Cardiac septum (tissue), 1 donor: ENCODE measurements around the gene TRIAP1. TPM values are rescaled to one million over a fixed set of nuclear protein-coding genes. Genes with fewer than 3 reads are reported as not detected.
"Not testable (repeated sequence)": the region's sequence is repeated elsewhere in the genome, so short reads cannot be mapped to it uniquely, and the experiment has no call there.

Experiments
- DNase-seq: peaks from one replicate; pipeline ENCODE4 v3.0.0-alpha.2; 2020; ENCODE audit warnings: low spot score
- intact Hi-C: fragments of 100-400 bp; cut with DNase I; formaldehyde crosslinking; loops from one replicate; pipeline ENCODE4 v1.14.0; 2022
- total RNA-seq: library from RNA; stranded (reverse); fragmentation: NEBNext Ultra II Directional; extraction: Animal tissue kit (Norgen Biotek cat#: 25700); gene quantifications from one replicate; pipeline ENCODE4 v1.2.1, GENCODE V29; 2021
- donor health status: DM: no; HTN: no; CAD: no.

Gene TRIAP1
- total RNA-seq, 1 donor from 2014 or later, result 11.9 TPM

DNA sequence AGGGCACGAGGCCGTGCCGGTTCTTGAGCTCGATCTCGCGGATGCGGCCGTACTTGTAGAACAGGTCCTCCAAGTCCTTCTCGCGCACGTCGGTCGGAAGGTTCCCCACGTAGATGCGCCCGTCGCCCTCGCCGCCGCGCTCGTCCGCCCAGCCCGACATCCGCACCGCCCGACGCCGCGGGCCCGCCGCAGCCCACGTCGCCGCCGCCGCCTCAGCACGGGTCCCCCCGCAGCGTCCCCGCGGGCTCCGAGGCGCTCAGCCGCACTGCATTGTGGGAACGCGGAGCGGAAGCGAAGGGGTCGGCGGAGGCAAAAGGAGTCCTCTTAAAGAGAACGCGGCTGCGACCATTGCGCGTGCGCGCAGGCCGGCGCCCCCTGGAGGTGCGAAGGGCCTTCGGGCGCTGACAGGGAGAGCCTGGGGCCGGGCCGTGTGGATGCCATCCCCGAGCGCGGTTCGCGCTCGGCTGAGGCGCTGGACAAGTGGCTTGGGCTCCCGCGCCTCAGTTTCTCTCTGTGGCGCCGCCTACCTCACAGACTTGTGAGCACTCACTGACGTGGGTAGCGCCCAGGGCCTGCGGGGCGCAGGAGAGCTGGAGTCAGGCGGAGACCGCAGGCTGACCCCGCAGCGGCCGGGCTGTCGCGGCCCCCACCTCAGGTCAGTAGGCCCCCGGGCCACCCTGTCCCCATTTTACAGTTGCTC is 23.4 kb upstream of the TRIAP1 start, which contains the start of gene SRSF9:
SRSF9 (minus strand) TSS at position 299 of the 700 bp plus-strand sequence; CDS start at position 160, 139 bp downstream.
- intact Hi-C loops, result loop anchor here (1.0 kb wide), 1 partner anchor 27 kb away; the partner anchor contains the start of gene DYNLL1
- peak; percentile 98 for DNase-seq

DNA sequence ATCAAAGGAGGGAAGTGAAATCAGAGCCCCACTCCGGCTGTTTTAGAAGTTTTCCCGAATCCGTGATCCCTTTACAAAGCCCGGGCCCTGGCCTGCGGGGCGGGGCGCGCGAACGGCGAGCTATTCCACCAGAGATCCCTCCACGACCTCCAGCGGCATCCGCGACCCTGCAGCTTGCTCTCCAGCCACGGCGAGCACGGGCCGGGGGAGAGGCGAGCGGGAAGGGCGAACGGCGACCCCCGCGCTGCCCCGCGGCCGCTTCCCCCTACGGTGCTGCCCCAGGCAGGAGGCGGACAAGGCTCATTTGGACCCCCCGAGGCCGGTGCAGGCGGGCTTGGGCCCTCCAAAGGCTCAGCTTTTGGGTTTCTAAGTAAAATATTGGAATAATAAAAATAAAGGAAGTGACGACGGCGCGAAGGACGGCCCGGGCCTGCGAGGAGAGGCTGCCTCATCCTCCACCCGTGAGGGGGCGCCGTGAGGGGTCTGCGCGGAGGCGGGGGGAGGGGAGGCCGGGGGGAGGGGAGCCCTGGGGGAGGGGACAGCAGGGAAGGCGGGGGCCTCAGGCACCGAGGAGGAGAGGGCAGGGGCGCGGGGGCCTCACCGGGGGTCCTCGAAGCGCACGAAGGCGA is 22.8 kb upstream of the TRIAP1 start:
- no peak for DNase-seq
- intact Hi-C loops, result loop anchor here (1.0 kb wide), 1 partner anchor 27 kb away; the partner anchor contains the start of gene DYNLL1

DNA sequence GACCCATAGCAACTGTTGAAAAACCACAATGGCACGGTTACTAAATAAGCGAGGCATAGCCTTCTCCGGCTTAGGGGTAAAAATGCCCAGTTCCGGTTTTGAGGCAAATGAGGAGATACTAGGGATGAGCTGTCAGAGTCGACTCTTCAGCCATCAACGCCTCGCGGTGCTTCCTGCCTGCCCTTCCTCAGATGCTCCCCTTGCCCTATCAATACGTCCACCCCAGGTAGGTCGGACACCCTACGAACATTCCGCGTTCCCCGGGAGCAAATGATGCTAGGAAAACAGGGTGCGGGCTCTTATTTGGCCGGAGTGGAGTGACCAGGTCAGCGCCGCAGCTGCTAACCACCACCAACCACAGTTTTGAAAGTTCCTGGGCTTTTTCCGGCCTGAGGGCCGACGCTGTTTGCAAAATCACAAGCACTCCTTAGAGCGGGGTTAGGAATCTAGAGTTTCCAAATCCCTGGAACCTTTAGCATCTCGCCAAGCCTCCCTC is 22.2 kb upstream of the TRIAP1 start:
- no peak for DNase-seq
- intact Hi-C loops, result no loop called here

DNA sequence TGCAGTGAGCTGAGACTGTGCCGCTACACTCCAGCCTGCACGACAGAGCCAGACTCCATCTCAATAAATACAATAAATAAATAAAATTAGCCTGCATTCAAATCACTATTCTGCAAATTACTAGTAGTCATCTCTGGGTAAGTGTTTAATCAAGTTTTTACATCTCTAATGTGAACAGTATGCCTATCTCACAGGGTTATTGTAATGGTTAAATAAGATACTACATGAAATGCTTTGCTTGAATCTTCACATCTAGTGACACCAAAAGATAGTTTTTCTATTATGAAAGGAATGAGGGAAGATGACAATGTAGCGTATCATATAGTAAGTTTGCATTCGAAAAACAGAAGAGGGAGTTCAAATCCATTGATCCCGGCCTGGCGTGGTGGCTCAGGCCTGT is 21.3 kb upstream of the TRIAP1 start:
- intact Hi-C loops, result no loop called here
- no peak for DNase-seq

DNA sequence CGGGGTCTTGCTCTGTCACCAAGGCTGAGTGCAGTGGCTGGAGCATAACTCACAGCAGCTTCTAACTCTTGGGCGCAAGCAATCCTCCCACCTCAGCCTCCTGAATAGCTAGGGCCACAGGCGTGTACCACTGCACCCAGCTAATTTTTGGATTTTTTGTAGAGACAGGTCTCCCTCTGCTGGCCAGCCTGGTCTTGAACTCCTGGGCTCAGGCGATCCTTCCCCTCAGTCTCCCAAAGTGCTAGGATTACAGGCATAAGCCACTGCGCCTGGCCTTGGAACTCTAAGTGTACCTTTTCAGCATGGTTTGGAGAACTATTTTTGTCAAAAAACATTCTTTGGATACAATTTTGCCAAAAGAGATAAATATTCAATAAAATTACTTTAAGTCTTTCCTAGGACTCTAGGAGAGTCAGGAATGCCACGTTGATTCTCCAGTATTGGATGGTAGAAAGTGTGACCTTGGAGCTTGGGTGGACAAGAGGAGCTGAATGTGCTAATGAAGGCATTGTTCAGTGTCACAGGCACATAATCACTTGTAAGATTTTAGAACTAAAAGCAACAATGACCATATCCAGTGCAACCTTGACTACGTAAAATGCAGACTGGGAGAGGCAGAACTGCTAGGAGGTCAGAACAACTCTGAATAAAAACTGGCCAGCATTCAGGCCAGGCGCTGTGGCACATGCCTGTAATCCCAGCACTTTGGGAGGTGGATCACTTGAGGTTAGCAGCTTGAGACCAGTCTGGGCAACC is 20.6 kb upstream of the TRIAP1 start:
- no peak for DNase-seq
- intact Hi-C loops, result no loop called here

DNA sequence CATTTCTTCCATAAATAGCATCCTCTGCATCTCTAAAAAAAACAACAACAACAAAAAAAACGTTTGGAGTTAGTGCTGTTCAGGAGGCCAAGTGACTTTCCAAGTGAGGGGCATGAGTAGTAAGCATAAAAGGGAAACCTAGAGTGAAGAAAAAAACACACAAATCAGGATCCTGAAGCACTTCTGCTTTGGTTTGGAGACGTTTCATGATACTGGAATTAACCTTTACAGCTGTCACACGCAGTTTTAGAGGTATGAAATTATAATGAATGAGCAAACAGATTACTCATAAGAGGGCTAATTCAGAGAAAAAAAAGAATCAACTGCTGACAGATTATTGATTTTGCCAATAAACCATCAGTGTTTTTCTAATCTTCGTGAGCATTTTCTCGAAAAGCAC is 19.6 kb upstream of the TRIAP1 start:
- intact Hi-C loops, result no loop called here
- no peak for DNase-seq

DNA sequence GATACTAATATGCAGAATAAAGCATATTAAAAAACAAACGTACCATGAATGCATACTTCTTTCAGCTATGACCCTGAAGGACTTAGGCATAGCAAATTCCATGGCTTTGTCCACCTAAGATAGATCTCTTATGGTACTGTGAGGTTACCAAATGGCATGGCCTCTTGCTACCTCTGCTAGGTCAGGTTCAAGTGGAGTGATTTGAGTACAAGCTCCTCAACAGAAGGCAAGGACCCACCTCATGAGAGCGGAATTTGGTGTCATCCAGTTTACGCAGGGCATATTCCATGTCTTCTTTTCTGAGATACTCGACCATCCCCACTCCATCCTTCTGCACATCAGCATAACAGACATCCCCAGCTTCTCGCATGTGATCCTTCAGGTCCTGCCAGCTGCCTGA is 17.5 kb upstream of the TRIAP1 start:
- no peak for DNase-seq
- intact Hi-C loops, result no loop called here

DNA sequence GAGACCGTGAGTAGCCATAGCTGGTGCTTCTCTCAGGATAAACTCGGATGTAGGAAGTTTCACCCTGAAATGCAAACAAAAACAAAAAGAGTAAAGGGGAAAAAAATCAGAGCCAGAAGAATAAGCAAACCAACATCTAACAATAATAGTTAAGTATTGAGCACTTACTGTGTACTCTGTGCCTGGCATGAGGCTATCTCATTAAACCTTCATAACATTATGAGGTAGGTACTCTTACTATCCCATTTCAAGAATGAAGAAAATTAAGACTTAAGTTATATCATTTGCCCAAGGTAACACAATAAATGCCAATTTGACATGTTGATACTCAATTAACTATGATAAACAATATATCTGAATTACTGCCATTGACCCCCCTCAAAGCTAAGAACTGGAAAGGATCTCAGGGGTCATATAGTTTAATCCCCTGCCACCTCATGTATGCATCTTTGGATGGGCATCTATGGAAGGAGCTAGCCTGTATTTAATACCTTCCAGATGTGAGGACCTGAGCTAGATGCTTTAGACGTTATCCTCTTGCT is 16.0 kb upstream of the TRIAP1 start:
- no peak for DNase-seq
- intact Hi-C loops, result no loop called here

DNA sequence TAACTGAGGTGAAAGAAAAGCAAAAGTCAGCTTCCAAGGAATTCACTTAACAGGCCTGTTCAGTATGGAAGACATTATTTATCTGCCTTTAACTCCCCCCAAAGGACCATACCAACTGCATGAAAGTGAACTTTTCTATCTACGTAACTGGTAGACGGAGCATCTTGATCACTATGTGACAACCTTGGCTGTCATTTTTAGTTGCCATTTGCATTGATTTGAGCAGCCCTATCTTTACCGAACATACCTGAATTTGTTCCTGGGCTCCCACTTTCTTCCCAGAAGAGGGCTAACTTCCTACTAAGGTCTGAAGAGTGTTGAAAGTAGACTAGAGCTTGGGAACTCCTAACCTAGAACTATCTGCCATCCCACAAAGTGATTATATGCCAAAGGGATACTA is 14.0 kb upstream of the TRIAP1 start:
- DNase-seq, result no peak
- intact Hi-C loops, result no loop called here

DNA sequence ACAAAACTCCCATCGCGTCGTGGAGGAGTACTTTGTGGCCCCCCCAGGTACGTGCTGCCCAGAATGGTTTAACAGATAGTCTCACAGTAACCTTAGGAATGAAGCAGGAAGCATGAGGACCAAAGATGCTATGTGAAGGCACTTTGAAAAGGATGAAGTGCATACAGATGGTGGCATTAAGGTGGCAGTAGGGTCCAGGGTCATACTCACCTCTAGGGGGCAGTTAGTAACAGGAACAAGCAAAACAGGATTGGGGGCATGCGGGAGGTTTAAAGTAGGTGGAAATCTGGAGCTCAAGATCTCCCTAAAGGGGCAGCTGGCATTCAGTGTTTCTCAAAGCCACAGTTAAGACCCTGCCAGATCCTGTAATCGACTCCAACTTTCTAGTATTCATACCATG is 10.9 kb upstream of the TRIAP1 start:
- intact Hi-C loops, result no loop called here
- DNase-seq, result no peak

DNA sequence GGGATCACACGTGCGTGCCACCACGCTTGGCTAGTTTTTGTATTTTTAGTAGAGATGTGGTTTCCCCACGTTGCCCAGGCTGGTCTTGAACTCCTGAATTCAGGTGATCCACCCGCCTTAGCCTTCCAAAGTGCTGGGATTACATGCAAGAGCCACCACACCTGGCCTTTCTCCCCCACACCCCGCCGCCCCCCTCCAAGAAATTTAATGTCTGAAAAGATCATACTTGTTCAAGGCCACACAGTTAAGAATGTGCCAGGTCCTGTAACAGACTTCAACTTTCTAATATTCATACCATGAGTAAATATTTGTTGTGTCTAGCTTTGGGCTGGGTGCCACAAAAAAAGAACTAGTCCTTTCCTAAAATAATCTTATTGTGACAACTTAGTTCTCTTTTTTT is 9.1 kb upstream of the TRIAP1 start:
- intact Hi-C loops, result no loop called here
- no peak for DNase-seq

DNA sequence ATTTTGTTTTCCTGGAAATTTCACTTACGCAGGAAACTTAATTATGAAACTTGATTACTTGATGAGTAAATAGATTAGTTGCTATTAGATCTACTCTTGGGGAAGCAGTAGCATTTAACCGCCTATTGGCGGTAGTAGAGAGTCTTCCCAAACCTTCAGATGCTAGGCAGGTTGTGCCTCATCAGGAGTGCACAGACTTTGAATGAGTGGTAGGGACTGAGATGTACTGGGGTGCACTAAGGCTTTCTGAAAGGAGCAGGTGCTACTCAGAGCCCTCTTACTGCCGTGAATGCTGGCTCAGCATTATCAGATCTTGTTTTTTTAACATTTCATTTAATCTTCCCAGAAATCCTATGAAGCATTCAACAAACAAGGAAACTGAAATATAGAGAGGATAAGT is 7.8 kb upstream of the TRIAP1 start:
- DNase-seq, result no peak
- intact Hi-C loops, result no loop called here

DNA sequence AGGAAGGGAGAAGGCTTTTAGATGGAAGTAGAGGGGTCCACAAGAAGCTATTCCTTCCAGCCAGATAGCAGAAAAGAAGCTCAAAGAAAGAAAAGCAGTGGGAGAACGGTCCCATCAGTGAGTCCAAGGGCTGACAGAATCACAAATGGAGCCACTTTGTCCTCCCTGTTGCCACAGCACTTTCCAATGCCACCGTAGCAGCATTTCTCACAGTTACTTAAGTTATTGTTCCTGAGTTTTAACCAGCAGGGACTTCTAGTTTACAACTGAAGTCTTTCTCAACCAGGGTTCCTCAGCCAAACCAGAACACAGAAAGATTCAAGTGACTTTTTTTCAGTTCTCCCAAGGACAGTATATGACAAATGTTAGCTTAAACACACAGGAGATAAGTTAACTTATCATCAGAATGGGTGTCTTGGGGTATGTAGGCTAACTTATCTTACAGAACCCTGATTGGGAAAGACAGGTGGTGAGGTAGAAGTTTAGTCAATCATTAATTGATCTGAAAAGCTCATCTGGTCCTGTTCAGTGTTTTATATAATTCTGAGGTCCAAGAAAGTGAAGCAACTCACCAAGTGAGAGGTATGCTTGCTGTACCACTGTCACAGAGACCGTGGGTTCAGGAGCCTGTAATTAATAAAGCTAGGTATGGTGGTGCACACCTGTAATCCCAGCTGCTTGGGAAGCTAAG is 7.0 kb upstream of the TRIAP1 start:
- intact Hi-C loops, result no loop called here
- no peak for DNase-seq

DNA sequence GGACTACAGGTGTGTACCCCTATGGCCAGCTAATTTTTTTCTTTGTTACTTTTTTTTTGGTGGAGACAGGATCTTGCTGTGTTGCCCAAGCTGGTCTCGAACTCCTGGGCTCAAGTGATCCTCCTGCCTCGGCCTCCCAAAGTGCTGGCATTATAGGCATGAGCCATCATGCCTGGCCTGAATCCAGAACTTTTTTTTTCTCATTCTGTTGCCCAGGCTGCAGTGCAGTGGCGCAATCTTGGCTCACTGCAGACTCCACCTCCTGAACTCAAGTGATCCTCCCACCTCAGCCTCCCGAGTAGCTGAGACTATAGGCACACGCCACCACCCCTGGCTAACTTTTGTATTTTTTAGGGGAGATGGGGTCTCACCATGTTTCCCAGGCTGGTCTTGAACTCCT is 6.3 kb upstream of the TRIAP1 start:
- DNase-seq, intact Hi-C loops: not testable (repeated sequence)

DNA sequence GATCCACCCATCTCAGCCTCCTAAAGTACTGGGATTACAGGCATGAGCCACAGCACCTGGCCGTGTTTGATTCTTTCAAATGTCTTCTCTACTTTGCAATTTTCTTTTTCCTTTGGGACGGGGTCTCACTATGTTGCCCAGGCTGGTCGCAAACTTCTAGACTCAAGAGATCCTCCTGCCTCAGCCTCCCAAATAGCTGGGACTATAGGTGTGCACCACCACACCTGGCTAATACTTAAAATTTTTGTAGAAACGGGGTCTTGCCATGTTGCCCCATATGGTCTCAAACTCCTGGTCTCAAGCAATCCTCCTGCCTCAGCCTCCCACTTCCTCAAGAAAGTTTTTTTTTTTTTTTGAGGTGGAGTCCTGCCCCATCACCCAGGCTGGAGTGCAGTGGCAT is 1.8 kb upstream of the TRIAP1 start:
- no peak for DNase-seq
- intact Hi-C loops, result no loop called here

DNA sequence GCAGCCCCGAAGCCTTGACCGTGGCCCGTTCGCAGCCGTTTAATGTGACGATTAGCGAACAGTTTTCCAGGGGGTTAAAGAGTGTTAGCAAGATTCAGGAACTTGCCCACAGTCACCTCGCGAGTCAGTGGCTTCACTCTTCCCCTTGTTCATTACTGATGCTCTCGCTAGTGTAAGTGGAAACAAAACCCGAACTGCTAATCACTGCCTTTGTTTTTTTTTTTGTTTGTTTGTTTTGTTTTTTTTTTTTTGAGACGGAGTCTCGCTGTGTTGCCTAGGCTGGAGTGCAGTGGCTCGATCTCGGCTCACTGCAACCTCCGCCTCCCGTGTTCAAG is 627 bp upstream of the TRIAP1 start:
- DNase-seq, intact Hi-C loops: not testable (repeated sequence)

DNA sequence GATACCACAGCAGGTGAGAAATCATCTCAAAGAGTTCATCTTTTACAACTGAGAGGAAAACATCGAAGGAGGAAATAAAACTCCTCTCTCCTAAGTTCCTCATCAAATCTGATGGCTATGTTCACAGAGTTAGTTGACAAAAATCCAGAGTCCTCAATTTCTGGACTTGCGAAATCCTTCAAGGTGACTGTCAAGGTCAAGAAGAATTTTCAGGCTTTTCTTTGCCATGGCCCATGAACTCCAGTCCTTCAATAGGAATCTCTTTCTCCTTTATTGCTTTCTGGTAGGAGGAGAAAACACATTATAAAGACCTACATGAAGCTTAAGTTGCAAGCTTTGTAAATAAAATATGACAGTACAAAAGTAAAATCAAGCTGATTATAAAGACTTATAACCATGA is 1.5 kb downstream of the TRIAP1 start:
- intact Hi-C loops, result no loop called here

DNA sequence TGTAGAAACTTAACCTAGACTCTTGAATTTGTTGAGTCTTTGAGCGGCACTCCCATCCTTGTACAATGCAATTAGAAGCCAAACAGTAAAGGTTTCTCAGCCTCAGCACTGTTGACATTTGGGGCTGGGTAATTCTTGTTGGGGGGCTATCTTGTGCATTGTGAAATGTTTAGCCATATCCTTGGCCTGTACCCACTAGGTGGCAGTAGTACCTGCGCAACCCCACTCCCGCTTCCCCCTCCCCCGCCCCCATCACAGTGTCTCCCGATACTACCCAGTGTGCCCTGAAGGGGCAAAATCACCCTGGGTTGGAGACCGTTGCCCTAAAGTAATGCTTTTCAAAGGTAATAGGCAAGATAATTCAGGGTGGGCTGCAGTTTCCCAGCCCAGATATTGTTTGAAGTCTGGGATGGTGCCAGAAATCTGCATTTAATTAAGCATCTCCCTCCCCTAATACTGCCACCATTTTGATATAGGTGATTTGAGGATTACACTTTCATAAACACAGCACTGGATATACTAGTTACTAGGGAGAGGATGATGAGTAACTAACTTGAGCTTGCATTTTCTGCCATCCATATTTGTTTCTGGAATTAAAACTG is 6.4 kb downstream of the TRIAP1 start:
- DNase-seq, result no peak
- intact Hi-C loops, result no loop called here

More for the DNA sequence above, 1.5 kb downstream of the TRIAP1 start:
- DNase-seq, result no peak

DNA sequence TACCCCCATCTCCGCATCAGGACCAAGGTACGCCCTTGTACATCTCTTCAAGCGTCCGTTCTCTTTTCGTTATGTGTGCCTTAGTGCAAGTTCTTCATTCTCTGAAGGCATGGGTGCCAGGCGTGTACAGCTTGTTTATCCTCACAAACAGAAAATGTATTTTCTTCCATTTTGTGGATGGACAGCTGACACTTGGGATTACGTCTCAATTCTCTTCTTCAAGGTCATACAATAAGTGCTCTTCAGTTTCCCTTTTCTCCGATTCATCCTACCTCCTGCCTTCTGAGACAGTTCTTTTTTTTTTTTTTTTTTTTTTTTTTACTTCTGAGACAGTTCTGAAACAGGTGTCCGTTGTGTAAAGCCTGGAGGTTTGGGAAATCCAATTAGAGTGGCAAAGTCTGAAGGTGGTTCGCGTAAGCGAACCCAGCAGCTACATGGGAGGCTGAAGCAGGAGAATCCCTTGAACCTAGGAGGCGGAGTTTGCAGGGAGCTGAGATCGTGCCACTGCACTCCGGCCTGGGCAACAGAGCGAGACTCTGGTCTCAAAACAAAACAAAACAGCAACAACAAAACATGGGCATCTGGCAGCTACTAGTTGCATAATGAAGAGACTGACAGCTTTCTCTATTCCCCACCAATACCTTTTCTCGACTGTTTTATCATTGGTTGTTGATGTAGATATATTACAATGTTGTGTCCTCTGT is 7.5 kb downstream of the TRIAP1 start:
- DNase-seq, result no peak

More for the DNA sequence above, 7.5 kb downstream of the TRIAP1 start:
- intact Hi-C loops, result no loop called here
